ENCODE results near the gene LRR1.
"Not testable (repeated sequence)": the region's sequence is repeated elsewhere in the genome, so short reads cannot be mapped to it uniquely, and the experiment has no call there.

LRR1 gene

DNA sequence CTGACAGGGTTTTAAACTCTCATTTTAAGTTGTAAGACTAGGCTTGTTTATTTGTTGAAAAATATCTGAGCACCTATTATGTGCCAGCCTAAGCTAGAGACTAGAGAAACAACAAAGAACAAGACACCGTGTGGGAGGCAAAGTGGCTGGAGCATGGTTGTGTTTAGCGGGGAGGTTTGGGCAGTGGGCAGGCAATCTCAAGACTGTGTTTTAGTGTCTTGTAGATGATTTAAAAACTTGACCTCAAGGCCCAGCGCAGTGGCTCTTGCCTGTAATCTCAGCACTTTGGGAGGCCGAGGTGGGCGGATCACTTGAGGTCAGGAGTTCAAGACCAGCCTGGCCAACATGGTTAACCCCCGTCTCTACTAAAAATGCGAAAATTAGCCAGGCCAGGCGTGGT lies 13.9 kb downstream of the LRR1 start:
- no peaks in the 10 kb centered on the region for H3K27me3 Mint-ChIP-seq
- no peak overlapping the region for H3K4me3 Mint-ChIP-seq
- H3K4me1 Mint-ChIP-seq (ENCODE audit: low read depth) = peaks cover 4% of the 10 kb centered on the region
- peaks cover 61% of the 10 kb centered on the region for H3K36me3 Mint-ChIP-seq (ENCODE audit: low read depth)
- H3K27ac Mint-ChIP-seq = no peak overlapping the region
- H3K9me3 Mint-ChIP-seq = no peaks in the 10 kb centered on the region

DNA sequence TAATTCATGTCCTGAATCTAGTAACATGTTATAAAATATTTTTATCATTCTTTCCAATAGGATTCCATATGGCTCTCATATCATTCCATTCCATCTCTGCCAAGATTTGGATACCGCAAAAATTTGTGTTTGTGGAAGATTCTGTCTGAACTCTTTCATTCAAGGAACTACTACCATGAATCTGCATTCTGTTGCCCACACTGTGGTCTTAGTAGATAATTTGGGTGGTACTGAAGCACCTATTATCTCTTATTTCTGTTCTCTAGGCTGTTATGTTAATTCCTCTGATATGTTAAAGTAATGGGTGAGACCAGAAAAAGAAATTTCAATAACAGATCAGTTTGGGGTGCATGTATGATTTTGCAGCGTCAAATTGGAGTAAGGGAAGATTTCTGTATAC lies 15.5 kb downstream of the LRR1 start:
- Mint-ChIP-seq H3K36me3 (ENCODE audit: low read depth) (peaks cover 65% of the 10 kb centered on the region), H3K4me3 (no peak overlapping the region), H3K9me3 (no peaks in the 10 kb centered on the region), H3K27me3 (no peaks in the 10 kb centered on the region), H3K4me1 (ENCODE audit: low read depth) (peaks cover 17% of the 10 kb centered on the region), H3K27ac (no peak overlapping the region)

- Mint-ChIP-seq H3K4me1 (ENCODE audit: low read depth) (peaks cover 17% of the 10 kb centered on the region), H3K4me3 (no peak overlapping the region), H3K27ac (no peak overlapping the region), H3K36me3 (ENCODE audit: low read depth) (peaks cover 62% of the 10 kb centered on the region), H3K9me3 (no peaks in the 10 kb centered on the region), H3K27me3 (no peaks in the 10 kb centered on the region)
Observed at GRCh38 chr14:49615776-49616175, 17.0 kb downstream of the LRR1 start.

GRCh38 chr14:49617852-49618519 lies 19.2 kb downstream of the LRR1 start:
- Mint-ChIP-seq H3K9me3 (no peaks in the 10 kb centered on the region), H3K27me3 (no peaks in the 10 kb centered on the region), H3K36me3 (ENCODE audit: low read depth) (peaks cover 62% of the 10 kb centered on the region), H3K4me1 (ENCODE audit: low read depth) (peaks cover 33% of the 10 kb centered on the region), H3K27ac (peak overlapping the region; percentile 97), H3K4me3 (peak overlapping the region; percentile 98)

DNA sequence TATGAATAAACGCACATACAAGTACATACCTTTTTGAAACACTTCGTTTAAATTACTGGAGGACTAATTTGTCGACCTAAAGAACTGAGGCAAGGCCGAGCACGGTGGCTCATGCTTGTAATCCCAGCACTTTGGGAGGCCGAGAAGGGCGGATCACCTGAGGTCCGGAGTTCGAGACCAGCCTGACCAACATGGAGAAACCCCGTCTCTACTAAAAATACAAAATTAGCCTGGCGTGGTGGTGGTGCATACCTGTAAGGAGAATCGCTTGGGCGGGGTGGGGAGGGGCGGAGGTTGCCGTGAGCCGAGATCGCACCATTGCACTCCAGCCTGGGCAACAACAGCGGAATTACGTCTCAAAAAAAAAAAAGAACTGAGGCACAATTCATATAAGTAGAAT lies 20.5 kb downstream of the LRR1 start:
- Mint-ChIP-seq H3K36me3 (ENCODE audit: low read depth) (peaks cover 64% of the 10 kb centered on the region), H3K27ac (peak overlapping the region; percentile 97), H3K4me1 (ENCODE audit: low read depth) (peaks cover 46% of the 10 kb centered on the region), H3K4me3 (peak overlapping the region; percentile 98)
- H3K9me3 Mint-ChIP-seq, H3K27me3 Mint-ChIP-seq: not testable (repeated sequence)

- H3K4me3 Mint-ChIP-seq = peak overlapping the region; percentile 98
- H3K36me3 Mint-ChIP-seq (ENCODE audit: low read depth) = peaks cover 64% of the 10 kb centered on the region
- H3K27ac Mint-ChIP-seq = peak overlapping the region; percentile 97
- H3K4me1 Mint-ChIP-seq (ENCODE audit: low read depth) = peaks cover 48% of the 10 kb centered on the region
- H3K27me3 Mint-ChIP-seq = no peaks in the 10 kb centered on the region
- H3K9me3 Mint-ChIP-seq = no peaks in the 10 kb centered on the region
Observed at GRCh38 chr14:49619730-49620129, 21.0 kb downstream of the LRR1 start.

DNA sequence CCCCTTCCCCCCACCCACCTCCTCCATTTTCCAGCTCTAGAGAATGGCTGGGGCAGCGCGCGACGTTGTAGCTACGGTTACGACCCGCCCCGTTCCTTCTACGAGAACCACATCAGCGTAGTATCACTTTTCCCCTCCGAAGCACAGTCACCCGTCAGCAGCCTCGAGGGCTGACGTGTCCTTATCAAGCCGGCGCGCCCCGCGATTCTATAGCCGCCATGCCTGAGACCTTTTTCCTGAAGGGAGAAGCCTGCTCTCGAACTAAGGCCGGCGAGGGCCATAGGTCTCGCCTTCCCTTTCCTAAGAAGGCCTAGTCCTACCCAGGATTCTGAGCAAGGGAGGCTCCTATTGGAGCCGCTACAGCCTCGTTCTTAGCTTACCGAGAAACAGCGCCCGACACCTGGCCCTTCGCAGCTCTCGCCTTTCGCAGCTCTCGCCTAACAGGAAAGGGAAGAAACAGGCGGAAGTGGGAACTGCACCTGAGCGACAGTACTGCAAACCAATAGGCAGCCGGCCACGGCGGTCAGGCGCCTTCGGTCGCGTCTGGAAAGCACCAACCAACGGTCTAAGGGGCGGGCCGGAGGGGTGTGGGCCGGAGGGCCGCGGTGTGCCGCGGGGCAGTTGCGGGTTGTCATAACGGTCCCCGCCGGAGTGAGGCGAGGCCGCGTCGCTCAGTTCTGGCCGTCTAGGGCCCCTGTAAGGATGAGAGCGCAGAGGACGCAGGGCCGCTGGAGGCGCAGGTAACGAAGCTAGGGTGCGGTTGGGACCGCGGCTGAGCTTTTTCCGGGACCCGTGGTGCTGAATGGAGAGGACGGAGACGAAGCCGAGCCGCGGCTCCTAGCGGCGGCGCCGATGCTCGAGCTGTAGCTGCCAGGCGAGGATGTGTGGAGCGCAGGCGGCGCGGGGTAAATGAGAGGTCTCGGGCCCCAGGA lies 21.7 kb downstream of the LRR1 start, which contains the start of the genes MGAT2 and RPL36AL:
Gene MGAT2, plus strand, starts transcription at position 618 of the 932 bp plus-strand sequence. CDS start 470 bp downstream, outside the sequence.
Gene RPL36AL, minus strand, starts transcription at position 445 of the 932 bp plus-strand sequence. CDS start 1,522 bp downstream, outside the sequence.
- H3K4me3 Mint-ChIP-seq = peak within 1 kb of the TSS; percentile 98
- no peaks in the 10 kb centered on the region for H3K27me3 Mint-ChIP-seq
- peaks cover 69% of the 10 kb centered on the region for H3K36me3 Mint-ChIP-seq (ENCODE audit: low read depth)
- no peaks in the 10 kb centered on the region for H3K9me3 Mint-ChIP-seq
- peaks cover 53% of the 10 kb centered on the region for H3K4me1 Mint-ChIP-seq (ENCODE audit: low read depth)
- peak within 1 kb of the TSS; percentile 97 for H3K27ac Mint-ChIP-seq

- peaks cover 59% of the 10 kb centered on the region for H3K4me1 Mint-ChIP-seq (ENCODE audit: low read depth)
- H3K36me3 Mint-ChIP-seq (ENCODE audit: low read depth) = peaks cover 66% of the 10 kb centered on the region
- no peaks in the 10 kb centered on the region for H3K27me3 Mint-ChIP-seq
Observed at GRCh38 chr14:49621114-49621881, 22.6 kb downstream of the LRR1 start.

DNA sequence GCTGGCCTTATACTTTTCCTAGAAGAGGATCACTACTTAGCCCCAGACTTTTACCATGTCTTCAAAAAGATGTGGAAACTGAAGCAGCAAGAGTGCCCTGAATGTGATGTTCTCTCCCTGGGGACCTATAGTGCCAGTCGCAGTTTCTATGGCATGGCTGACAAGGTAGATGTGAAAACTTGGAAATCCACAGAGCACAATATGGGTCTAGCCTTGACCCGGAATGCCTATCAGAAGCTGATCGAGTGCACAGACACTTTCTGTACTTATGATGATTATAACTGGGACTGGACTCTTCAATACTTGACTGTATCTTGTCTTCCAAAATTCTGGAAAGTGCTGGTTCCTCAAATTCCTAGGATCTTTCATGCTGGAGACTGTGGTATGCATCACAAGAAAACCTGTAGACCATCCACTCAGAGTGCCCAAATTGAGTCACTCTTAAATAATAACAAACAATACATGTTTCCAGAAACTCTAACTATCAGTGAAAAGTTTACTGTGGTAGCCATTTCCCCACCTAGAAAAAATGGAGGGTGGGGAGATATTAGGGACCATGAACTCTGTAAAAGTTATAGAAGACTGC lies 23.4 kb downstream of the LRR1 start:
- Mint-ChIP-seq H3K9me3 (no peaks in the 10 kb centered on the region), H3K36me3 (ENCODE audit: low read depth) (peaks cover 61% of the 10 kb centered on the region), H3K4me1 (ENCODE audit: low read depth) (peaks cover 61% of the 10 kb centered on the region), H3K27me3 (no peaks in the 10 kb centered on the region), H3K4me3 (peak overlapping the region; percentile 98), H3K27ac (peak overlapping the region; percentile 97)

More at GRCh38 chr14:49621114-49621881, 22.6 kb downstream of the LRR1 start:
- peak overlapping the region; percentile 98 for H3K4me3 Mint-ChIP-seq
- peak overlapping the region; percentile 97 for H3K27ac Mint-ChIP-seq
- H3K9me3 Mint-ChIP-seq = no peaks in the 10 kb centered on the region

DNA sequence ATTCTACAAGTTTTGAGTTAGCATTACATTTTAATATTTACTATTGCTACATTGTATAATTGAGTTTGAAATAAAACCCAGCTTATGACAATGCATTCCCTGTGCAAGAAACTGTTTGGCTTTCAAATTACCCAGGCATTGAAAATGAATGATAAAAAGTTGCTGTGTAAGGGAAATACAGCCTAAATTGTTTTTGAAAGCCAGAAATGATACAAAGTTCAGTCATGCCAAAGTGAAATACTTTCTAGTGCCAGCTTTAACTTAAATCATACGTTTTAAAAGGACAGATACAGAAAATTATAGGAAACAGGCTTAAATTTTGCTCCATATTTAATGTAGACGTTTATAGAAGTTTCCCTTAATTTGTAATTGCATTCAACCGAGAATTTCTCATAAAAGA lies 24.6 kb downstream of the LRR1 start:
- Mint-ChIP-seq H3K27me3 (no peaks in the 10 kb centered on the region), H3K4me3 (peak overlapping the region; percentile 98), H3K4me1 (ENCODE audit: low read depth) (peaks cover 60% of the 10 kb centered on the region), H3K36me3 (ENCODE audit: low read depth) (peaks cover 58% of the 10 kb centered on the region), H3K9me3 (no peaks in the 10 kb centered on the region), H3K27ac (peak overlapping the region; percentile 75)

GRCh38 chr14:49623941-49624839 lies 25.4 kb downstream of the LRR1 start:
- no peaks in the 10 kb centered on the region for H3K27me3 Mint-ChIP-seq
- peak overlapping the region; percentile 98 for H3K4me3 Mint-ChIP-seq
- no peaks in the 10 kb centered on the region for H3K9me3 Mint-ChIP-seq
- peaks cover 54% of the 10 kb centered on the region for H3K36me3 Mint-ChIP-seq (ENCODE audit: low read depth)
- H3K4me1 Mint-ChIP-seq (ENCODE audit: low read depth) = peaks cover 60% of the 10 kb centered on the region
- H3K27ac Mint-ChIP-seq = peak overlapping the region; percentile 75

DNA sequence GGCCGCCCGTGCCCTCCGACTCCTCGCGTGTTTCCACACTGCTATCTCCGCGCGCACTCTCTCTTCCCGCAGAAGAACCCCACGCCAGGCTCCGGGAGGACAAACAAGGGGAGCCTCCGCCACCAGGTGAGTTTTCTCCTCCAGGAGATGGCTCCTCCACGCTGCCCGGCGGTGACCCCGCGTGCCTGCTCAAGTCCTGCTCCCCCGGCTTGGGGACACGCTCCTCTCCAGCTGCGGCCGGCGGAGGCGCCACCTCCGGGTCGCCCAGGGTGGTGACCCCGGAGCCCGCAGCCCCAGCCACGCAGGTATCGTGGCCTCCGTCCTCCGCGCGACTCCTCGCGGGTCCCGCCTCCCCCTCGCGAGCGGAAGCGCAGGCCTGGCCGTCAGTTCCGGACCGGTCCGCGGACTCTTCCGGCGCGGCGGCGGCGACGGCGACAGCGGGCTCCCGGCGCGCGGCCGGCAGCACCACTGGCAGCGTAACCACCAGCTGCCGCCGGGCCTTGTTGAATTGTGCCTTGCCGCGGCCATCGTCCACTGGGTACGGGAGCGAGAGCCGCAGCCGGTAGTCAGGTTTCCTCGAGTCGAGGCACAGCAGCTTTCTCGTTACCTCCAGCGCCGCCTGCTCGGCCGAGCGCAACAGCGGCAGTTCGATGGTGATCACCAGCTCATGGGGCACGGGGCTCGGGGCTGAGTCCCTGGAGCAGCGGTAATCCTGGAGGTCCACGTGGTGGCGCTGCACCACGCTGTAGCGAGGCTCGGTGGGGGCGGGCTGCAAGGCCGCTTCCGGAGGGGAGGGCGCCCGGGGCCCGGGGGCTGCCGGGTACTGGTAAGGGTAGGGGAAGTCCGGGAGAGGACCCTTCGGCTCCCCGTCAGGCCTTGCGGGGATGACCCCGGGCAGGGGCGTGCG lies 35.2 kb downstream of the LRR1 start:
- H3K4me3 Mint-ChIP-seq = peak overlapping the region; percentile 98
- peaks cover 57% of the 10 kb centered on the region for H3K36me3 Mint-ChIP-seq (ENCODE audit: low read depth)
- H3K4me1 Mint-ChIP-seq (ENCODE audit: low read depth) = peaks cover 69% of the 10 kb centered on the region

More for the DNA sequence above, 35.2 kb downstream of the LRR1 start:
- Mint-ChIP-seq H3K9me3 (no peaks in the 10 kb centered on the region), H3K27ac (peak overlapping the region; percentile 95), H3K27me3 (no peaks in the 10 kb centered on the region)
